Limb (tissue), 2 donors: Measurements from ENCODE around the gene ING3.
"Not testable (repeated sequence)": the region's sequence is repeated elsewhere in the genome, so short reads cannot be mapped to it uniquely, and the experiment has no call there.

Experiments used
- DNase-seq, 2 donors: peaks; one replicate each; pipeline ENCODE4 v3.0.0-alpha.2; 2016; ENCODE audit errors: extremely low spot score in 2 of 2

ING3 gene

DNA sequence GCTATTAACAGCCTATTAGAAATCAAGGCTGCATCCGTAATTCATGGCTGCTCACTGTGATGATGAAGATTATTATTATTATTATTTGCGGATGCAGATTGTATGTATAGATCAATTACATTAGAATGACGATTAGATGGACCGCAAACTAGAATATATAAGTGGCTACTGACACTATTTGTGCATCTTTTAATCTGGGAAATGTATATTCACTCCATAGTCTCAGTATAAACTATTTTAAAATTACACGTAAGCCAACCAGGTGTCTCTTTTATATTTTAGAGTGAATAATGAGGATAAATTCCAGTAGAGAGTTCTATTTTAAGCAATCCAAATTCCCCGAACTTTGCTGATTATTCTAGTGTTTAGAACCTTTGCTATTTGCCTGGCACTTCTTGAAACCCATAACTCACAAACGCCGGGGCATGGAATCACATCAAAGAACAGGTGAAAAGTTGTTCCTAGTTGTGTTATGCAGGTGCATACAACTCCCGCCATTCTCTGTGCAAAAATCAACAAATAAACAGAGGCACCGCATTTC is 509 bp upstream of the ING3 start:
- no peak for DNase-seq

- no peak for DNase-seq
These were observed 727 bp downstream of the ING3 start for GRCh38 chr7:120951309-120951699.

DNA sequence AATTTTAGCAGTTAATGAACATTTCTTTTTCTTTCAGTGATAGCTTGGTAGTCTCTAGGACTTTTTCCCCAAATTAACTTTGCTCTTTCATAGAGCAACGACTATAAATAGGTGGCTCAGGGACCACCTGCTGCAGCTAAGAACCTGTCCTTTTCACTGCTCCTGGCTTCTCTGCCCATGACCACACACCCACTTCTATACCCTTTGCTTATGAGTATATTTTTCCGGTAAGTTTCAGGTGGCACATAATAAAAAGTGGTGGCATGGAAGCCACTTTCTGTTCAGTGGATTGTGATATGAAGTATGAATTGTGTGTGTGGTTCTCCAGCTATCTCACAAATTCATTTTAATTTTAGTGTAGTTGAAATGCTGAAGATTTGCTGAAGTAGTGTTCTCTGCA is 1.2 kb downstream of the ING3 start:
- DNase-seq, result no peak

DNA sequence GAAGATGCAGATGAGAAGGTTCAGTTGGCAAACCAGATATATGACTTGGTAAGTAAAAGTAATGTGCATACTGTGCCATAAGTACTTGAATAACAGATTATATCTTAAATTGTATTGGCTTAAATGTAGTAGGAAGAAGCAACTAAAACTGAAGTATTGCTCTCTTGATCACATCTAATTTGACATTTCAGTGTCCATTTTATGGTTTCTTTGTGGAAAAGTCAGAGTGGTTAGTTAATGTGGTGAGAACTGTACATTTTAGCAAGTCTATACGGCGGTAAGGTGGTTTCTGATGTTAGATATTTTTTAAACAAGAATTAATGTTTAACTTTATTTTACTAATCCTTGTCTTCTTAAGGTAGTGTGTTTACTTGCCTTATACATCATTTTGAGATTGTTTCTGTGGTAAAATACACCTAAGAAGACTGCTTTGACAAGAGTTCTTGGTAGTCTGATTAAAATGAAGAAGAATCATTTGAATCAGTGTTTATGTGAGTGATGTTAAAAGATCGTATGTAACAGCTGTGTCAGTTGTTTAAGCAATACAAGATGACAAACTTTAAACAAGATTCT is 5.1 kb downstream of the ING3 start:
- no peak for DNase-seq

GRCh38 chr7:120959929-120960484 is 9.4 kb downstream of the ING3 start:
- DNase-seq, result no peak

DNA sequence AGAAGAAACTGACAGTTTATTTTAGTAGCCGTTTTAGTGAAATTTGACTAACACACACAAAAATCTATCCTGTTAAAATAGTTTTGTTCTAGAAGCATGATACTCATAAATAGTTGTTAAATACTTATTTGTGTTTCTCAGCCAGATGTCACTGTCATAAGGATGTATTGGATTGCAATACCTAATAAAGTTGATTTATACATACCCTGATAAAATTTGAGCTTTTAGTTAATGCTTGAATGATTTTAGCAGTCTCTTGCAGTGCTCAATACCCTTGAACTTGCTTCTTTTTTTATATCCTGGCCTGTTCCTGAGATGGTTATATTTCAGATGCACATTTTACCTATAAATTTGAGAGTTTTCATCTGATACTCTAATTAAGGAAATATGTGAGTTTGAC is 10.1 kb downstream of the ING3 start:
- DNase-seq, result no peak

DNA sequence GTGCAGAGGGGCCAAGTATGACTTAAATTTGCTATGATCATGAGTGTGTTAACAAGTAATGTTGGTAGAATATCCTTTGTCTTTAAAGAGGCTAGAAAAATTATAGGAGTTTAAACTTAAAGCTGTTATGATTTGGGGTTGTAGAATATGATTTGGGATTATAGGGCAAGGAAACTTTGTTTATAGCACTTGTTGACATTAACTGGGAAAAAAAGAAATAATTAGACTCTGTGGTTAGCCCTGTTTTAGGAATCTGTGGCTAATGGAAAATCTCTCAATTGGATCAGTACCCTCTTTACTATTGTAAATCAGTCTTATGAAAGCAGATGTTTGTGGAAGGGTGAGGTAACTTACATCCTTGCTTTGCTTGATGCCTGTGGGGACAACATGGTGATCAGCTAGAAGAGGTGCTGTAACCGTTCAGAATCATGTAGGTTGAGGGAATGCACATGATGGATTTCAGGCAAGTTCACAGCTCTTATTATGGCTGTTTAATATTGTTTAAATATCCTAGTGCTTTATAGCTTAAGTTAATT is 11.1 kb downstream of the ING3 start:
- no peak for DNase-seq

DNA sequence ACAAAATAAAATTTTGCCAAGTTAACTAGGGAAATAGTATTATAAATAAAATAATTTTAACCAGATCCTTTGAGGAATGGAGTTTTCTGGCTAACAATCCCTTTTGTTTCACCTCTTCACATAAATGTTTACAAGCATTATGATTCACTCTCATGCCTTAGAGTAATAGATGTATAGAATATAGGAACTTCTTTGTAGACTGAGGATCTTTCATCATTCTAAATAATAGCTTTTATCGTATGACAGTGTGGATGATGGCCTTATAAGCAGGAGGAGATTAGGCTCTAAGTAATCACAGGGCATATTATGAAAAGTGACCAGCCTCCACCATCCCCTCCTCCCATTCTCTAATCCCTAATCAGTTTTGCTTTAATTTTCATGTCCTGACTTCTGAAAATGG is 13.5 kb downstream of the ING3 start:
- no peak for DNase-seq

DNA sequence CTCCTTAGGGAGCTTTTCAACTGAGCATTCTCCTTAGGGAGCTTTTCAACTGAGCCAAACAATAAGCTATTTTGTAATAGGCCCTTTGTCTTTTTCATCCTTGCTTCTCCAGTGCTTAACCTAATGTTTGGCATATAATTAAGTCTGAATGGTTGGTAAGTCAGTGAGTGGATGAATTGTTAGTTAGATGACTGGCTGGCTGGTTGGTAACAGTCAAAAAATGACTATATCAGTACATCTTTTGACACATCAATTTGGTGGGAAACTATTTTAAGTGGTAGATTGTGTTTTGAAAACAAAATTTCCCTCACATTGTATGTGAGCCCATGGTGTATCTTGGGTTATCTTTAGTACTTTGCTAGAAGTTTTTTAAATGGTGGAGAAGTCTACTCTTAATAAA is 16.4 kb downstream of the ING3 start:
- DNase-seq, result no peak

DNA sequence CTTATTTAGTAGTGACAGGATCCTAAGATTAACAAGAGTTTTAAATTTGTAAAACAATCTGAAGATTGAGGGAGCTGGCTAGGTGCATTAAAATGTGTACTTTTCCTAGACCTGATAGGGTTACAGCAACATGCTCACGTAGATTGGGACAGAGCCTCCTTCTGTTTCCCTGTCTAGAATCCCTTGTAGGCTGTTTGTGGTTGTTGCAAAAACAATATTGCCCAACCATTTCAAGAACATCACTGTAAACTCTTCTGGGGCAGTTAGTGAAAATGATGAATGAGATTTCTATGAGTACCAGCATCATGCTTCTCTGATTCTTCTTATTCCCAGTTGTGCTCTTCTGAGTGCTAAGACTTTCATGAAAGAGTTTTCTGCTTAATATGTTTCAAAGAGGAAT is 23.3 kb downstream of the ING3 start:
- DNase-seq, result no peak

DNA sequence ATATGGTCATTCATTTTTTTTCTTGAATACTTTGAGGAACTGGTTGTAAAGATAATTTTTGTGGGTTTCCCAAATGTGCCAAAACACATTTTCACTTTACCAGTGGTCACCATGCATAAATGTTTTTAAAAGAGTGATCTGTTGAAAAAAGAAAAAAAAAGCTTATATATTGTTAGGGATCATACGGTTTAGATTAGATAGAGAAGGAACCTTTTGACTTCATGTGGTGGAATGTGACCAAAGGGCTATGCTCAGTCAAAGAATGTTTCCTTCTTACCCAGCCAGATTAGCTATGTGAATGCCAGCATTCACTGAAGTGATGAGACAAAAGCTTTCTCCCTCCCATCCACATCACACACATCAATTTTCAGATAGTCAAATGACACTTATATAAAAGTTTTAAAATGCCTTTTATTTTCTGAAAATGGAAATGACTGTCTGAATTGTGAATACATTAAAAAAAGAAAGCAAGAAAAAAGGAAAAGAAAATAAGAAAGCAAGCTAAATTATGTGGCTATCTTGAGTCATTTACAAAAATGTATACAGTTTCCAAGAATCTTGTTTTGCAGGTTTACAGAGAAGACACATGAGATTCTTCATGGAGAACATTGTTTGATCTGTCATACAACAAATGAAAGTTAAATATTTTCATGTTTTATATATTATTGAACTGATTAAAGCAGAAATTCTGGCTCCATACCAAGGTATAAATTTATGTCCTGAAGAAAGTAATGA is 29.4 kb downstream of the ING3 start:
- DNase-seq, result no peak

- DNase-seq, result no peak
These were observed 30.5 kb downstream of the ING3 start for GRCh38 chr7:120981117-120981516.

GRCh38 chr7:120981888-120982615 is 31.5 kb downstream of the ING3 start:
- no peak for DNase-seq

DNA sequence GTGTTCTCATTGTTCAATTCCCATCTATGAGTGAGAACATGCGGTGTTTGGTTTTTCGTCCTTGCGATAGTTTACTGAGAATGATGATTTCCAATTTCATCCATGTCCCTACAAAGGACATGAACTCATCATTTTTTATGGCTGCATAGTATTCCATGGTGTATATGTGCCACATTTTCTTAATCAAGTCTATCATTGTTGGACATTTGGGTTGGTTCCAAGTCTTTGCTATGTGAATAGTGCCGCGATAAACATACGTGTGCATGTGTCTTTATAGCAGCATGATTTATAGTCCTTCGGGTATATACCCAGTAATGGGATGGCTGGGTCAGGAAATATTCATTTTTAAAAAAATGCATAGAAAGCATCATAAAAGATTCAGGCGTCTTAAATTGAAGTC is 33.0 kb downstream of the ING3 start:
- not testable (repeated sequence) for DNase-seq

- DNase-seq, result no peak
These were observed 33.8 kb downstream of the ING3 start for GRCh38 chr7:120984406-120984805.

- no peak for DNase-seq
These were observed 34.7 kb downstream of the ING3 start for GRCh38 chr7:120985130-120985758.

- no peak for DNase-seq
These were observed 35.3 kb downstream of the ING3 start for GRCh38 chr7:120985839-120986238.

DNA sequence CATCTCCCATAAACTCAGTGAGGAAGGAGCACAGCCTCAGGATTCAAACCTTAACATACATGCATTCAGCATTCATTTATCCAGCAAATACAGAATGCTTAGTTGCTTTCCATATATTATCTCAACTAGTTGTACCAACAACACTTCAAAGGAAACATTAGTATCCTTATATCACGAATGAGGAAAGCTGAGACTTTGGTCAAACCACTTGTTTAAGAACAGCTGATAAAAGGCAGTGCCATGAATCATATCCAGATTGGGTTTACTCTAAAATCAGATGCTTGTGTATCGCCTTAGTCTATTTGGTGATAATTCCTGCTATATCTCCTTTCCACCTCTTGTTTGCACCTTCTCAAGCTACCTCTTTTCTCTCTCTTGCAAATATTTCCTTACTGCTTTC is 36.1 kb downstream of the ING3 start:
- no peak for DNase-seq

- DNase-seq, result no peak
These were observed 36.7 kb downstream of the ING3 start for GRCh38 chr7:120987280-120987679.

GRCh38 chr7:120987683-120988590 is 37.4 kb downstream of the ING3 start:
- DNase-seq, result peak; percentile 89 to 95
